ENCODE data around the gene JPH2.
"Not testable (repeated sequence)": the region's sequence is repeated elsewhere in the genome, so short reads cannot be mapped to it uniquely, and the experiment has no call there.

JPH2 gene

GRCh38 chr20:44211177-44212039 is 24.4 kb upstream of the JPH2 start:
- DNase-seq, result peak in 1 of 2 donors; percentile 21

- DNase-seq, result peak; percentile 98
These were observed 23.6 kb upstream of the JPH2 start, which contains the start of gene OSER1 for GRCh38 chr20:44210406-44211176. OSER1 (minus strand) TSS chr20:44210771; CDS start chr20:44206957, 3,814 bp downstream.

- peak in 1 of 2 donors; percentile 16 for DNase-seq
These were observed 22.9 kb upstream of the JPH2 start for GRCh38 chr20:44209686-44210405.

- DNase-seq, result peak; percentile 11 to 22
These were observed 21.8 kb upstream of the JPH2 start for GRCh38 chr20:44208770-44209169.

GRCh38 chr20:44208165-44208564 is 21.2 kb upstream of the JPH2 start:
- no peak for DNase-seq

GRCh38 chr20:44207126-44207723 is 20.2 kb upstream of the JPH2 start:
- DNase-seq, result peak in 1 of 2 donors; percentile 11

GRCh38 chr20:44206132-44206531 is 19.1 kb upstream of the JPH2 start:
- no peak for DNase-seq

GRCh38 chr20:44204832-44205215 is 17.8 kb upstream of the JPH2 start:
- no peak for DNase-seq

GRCh38 chr20:44204156-44204831 is 17.3 kb upstream of the JPH2 start:
- DNase-seq, result no peak

- no peak for DNase-seq
These were observed 16.2 kb upstream of the JPH2 start for GRCh38 chr20:44203161-44203560.

- no peak for DNase-seq
These were observed 14.0 kb upstream of the JPH2 start for GRCh38 chr20:44200983-44201382.

GRCh38 chr20:44200371-44200770 is 13.4 kb upstream of the JPH2 start:
- DNase-seq, result no peak

- DNase-seq, result no peak
These were observed 12.9 kb upstream of the JPH2 start for GRCh38 chr20:44199877-44200276.

- no peak for DNase-seq
These were observed 11.9 kb upstream of the JPH2 start for GRCh38 chr20:44198872-44199271.

- no peak for DNase-seq
These were observed 9.3 kb upstream of the JPH2 start for GRCh38 chr20:44196271-44196670.

GRCh38 chr20:44195605-44196004 is 8.6 kb upstream of the JPH2 start:
- no peak for DNase-seq

- no peak for DNase-seq
These were observed 6.8 kb upstream of the JPH2 start for GRCh38 chr20:44193801-44194200.

GRCh38 chr20:44191640-44192039 is 4.7 kb upstream of the JPH2 start:
- not testable (repeated sequence) for DNase-seq

- DNase-seq, result peak; percentile 60 to 67
These were observed 3.3 kb upstream of the JPH2 start for GRCh38 chr20:44190197-44190852.

- DNase-seq, result peak; percentile 44 to 50
These were observed 1.8 kb upstream of the JPH2 start for GRCh38 chr20:44188752-44189151.

All from inflammatory macrophage (primary cell).